Esophagus muscularis mucosa (tissue), 4 donors: ENCODE results near the gene CRYAA.

Experiments
- EP300 ChIP-seq: sonication (generic); formaldehyde crosslinking; IDR thresholded peaks from one replicate; pipeline ENCODE4 v1.6.1; 2017; ENCODE audit warnings: antibody characterized with exemption
- POLR2A ChIP-seq: fragments of 450-650 bp; IDR thresholded peaks from one replicate; pipeline ENCODE4 v1.6.1; 2017; ENCODE audit warnings: antibody characterized with exemption, moderate library complexity, mild to moderate bottlenecking, low read depth
- POLR2AphosphoS5 ChIP-seq, 2 donors: sonication (generic); formaldehyde crosslinking; IDR thresholded peaks; one replicate each; pipeline ENCODE4 v1.6.1; 2017; ENCODE audit warnings: antibody characterized with exemption in 2 of 2
- TF ChIP-seq, protein P1 (sequence below), 3 experiments: fragments of 200-600 bp in 2 of 3; fragments of 450-650 bp in 1 of 3; sonication (generic) in 2 of 3; IDR thresholded peaks; one replicate each; pipeline ENCODE4 v1.5.1; 2017 to 2019; ENCODE audit warnings: antibody characterized with exemption in 3 of 3, mild to moderate bottlenecking in 2 of 3, moderate library complexity in 1 of 3

DNA sequence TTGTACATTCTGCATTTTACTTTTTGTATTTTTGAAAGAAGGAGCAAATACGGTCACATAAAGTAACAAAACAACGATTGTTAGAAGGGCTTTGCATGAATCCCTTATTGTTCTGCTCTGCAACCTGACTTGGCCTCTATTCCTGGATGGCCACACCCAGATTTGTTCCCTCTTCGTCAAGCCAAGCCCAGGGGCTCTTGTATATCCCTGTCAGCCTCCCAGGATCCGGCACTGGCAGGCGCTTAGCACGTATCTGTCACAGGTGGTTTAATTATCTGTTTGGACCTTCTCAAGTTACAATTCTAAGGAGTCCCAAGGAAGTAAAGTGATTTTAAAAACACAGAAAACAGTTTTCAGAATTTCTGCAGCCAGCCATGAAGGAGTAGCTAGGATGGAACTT lies 28.0 kb downstream of the CRYAA start:
- TF ChIP-seq, protein P1, sequence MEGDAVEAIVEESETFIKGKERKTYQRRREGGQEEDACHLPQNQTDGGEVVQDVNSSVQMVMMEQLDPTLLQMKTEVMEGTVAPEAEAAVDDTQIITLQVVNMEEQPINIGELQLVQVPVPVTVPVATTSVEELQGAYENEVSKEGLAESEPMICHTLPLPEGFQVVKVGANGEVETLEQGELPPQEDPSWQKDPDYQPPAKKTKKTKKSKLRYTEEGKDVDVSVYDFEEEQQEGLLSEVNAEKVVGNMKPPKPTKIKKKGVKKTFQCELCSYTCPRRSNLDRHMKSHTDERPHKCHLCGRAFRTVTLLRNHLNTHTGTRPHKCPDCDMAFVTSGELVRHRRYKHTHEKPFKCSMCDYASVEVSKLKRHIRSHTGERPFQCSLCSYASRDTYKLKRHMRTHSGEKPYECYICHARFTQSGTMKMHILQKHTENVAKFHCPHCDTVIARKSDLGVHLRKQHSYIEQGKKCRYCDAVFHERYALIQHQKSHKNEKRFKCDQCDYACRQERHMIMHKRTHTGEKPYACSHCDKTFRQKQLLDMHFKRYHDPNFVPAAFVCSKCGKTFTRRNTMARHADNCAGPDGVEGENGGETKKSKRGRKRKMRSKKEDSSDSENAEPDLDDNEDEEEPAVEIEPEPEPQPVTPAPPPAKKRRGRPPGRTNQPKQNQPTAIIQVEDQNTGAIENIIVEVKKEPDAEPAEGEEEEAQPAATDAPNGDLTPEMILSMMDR (IDR thresholded peaks at IDR 0.05) = no peak
- no peak for TF ChIP-seq POLR2A
- no peak for TF ChIP-seq POLR2AphosphoS5 (IDR thresholded peaks at IDR 0.05)
- no peak for TF ChIP-seq EP300
